DOHH2 (cell line): ENCODE results near the gene CIC.
A peak's percentile ranks its signal among the peaks of the same experiment; 100 is the strongest.

ENCODE experiments used
- H3F3A ChIP-seq: fragments of 200-600 bp; sonication (generic), shearing (Covaris generic); 2 replicates; pipeline ENCODE4 v1.6.0; 2016; ENCODE audit warnings: antibody characterized with exemption, mild to moderate bottlenecking; ENCODE audit not compliant: control insufficient read depth, insufficient read depth
- H3K27ac ChIP-seq: fragments of 200-600 bp; sonication (generic); 2 replicates; pipeline ENCODE4 v1.5.1; 2014; ENCODE audit warnings: low read depth, mild to moderate bottlenecking, low read length, moderate library complexity
- H3K27me3 ChIP-seq: fragments of 200-600 bp; sonication (generic); 2 replicates; pipeline ENCODE4 v1.6.1; 2014; ENCODE audit warnings: mild to moderate bottlenecking, low read length, mixed read lengths; ENCODE audit not compliant: control insufficient read depth
- H3K36me3 ChIP-seq: fragments of 200-600 bp; sonication (generic); 2 replicates; pipeline ENCODE4 v1.6.1; 2014; ENCODE audit warnings: mild to moderate bottlenecking, low read length, moderate library complexity, mixed read lengths; ENCODE audit not compliant: control insufficient read depth
- H3K4me1 ChIP-seq: fragments of 200-600 bp; sonication (generic); 2 replicates; pipeline ENCODE4 v1.6.1; 2014; ENCODE audit warnings: mild to moderate bottlenecking, low read length, mixed read lengths; ENCODE audit not compliant: control insufficient read depth
- H3K4me2 ChIP-seq: fragments of 200-600 bp; sonication (generic); 2 replicates; pipeline ENCODE4 v1.6.0; 2014; ENCODE audit warnings: mild to moderate bottlenecking, low read length, moderate library complexity
- H3K4me3 ChIP-seq: fragments of 200-600 bp; sonication (generic); 2 replicates; pipeline ENCODE4 v1.5.1; 2014; ENCODE audit warnings: mild to moderate bottlenecking, low read length, mixed read lengths
- H3K79me2 ChIP-seq: fragments of 200-600 bp; sonication (generic); 2 replicates; pipeline ENCODE4 v1.6.1; 2014; ENCODE audit warnings: mild to moderate bottlenecking, low read length, mixed read lengths; ENCODE audit not compliant: control insufficient read depth
- H3K9me2 ChIP-seq: fragments of 200-600 bp; sonication (generic); replicated peaks from 2 replicates; pipeline ENCODE4 v1.6.1; 2014; ENCODE audit warnings: mild to moderate bottlenecking, low read length, mixed read lengths; ENCODE audit not compliant: control insufficient read depth
- H3K9me3 ChIP-seq: fragments of 200-600 bp; sonication (generic); 2 replicates; pipeline ENCODE4 v1.6.1; 2014; ENCODE audit warnings: antibody characterized with exemption, low read length, mixed read lengths; ENCODE audit not compliant: control insufficient read depth, insufficient read depth
- H4K20me1 ChIP-seq: fragments of 200-600 bp; sonication (generic); 2 replicates; pipeline ENCODE4 v1.6.0; 2014; ENCODE audit warnings: low read depth, mild to moderate bottlenecking, antibody characterized with exemption, low read length, moderate library complexity; ENCODE audit not compliant: control insufficient read depth, insufficient read depth
- EZH2phosphoT487 ChIP-seq: fragments of 200-600 bp; sonication (generic); IDR thresholded peaks from 2 replicates; pipeline ENCODE4 v1.6.1; 2017; ENCODE audit warnings: borderline replicate concordance, mild to moderate bottlenecking, antibody characterized with exemption, low read length, moderate library complexity, mixed read lengths
- TF ChIP-seq, protein P1 (sequence below): fragments of 200-600 bp; sonication (generic); IDR thresholded peaks from one replicate; pipeline ENCODE4 v1.5.1; 2014; ENCODE audit warnings: antibody characterized with exemption, mild to moderate bottlenecking, low read depth, low read length; ENCODE audit not compliant: poor library complexity, severe bottlenecking

CIC gene

GRCh38 chr19:42277821-42278451, 8.9 kb downstream of the CIC start:
- H3K4me2 ChIP-seq: no peak overlapping the region
- no peak overlapping the region for H3K27ac ChIP-seq
- peaks cover 9% of the 10 kb centered on the region for H3K79me2 ChIP-seq
- TF ChIP-seq, protein P1, sequence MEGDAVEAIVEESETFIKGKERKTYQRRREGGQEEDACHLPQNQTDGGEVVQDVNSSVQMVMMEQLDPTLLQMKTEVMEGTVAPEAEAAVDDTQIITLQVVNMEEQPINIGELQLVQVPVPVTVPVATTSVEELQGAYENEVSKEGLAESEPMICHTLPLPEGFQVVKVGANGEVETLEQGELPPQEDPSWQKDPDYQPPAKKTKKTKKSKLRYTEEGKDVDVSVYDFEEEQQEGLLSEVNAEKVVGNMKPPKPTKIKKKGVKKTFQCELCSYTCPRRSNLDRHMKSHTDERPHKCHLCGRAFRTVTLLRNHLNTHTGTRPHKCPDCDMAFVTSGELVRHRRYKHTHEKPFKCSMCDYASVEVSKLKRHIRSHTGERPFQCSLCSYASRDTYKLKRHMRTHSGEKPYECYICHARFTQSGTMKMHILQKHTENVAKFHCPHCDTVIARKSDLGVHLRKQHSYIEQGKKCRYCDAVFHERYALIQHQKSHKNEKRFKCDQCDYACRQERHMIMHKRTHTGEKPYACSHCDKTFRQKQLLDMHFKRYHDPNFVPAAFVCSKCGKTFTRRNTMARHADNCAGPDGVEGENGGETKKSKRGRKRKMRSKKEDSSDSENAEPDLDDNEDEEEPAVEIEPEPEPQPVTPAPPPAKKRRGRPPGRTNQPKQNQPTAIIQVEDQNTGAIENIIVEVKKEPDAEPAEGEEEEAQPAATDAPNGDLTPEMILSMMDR: no peak
- no peak for TF ChIP-seq EZH2phosphoT487
- peaks cover 8% of the 10 kb centered on the region for H3F3A ChIP-seq
- H3K27me3 ChIP-seq: no peaks in the 10 kb centered on the region
- H3K4me1 ChIP-seq: peaks cover 34% of the 10 kb centered on the region
- peaks cover 6% of the 10 kb centered on the region; the same call in 1 of the 2 replicates for H3K36me3 ChIP-seq
- H3K4me3 ChIP-seq: no peak overlapping the region
- no peaks in the 10 kb centered on the region for H4K20me1 ChIP-seq
- H3K9me2 ChIP-seq: no peaks in the 10 kb centered on the region
- H3K9me3 ChIP-seq: no peaks in the 10 kb centered on the region

DNA sequence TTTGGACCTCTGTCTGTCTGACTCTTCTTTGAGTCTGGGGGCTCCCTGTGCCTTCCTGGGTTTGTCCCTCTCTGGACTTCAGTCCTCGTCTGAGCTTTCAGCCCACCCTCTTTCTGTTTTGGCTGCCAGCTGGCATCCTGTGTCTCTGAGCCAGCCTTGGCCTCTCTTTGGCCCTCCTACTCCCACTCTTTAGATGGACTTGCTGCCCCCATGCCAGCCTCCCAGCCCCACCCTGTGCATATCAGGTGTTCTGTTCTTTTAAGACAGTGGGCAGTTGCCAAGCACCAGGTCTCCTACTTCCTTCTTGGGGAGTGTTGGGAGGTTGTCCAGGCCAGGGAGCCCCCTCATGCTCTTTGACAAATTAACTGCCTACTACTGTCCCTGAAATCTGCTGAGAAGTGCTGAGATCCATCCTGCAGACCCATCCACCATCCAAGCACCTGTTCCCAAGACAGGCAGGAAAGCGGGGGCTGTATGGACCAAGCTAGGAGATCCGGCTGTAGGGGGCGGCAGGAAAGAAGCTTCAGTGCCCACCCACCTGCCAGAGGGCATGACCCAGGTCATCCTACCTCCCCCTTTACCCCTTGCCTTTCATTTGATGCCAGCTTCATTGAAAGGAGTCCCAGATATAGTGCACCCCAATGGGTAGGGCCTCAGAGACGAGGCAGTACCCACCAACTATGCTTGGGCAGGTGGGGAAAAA, 9.6 kb downstream of the CIC start:
- Histone ChIP-seq H3K4me2 (peak overlapping the region; percentile 99), H3K4me3 (peak overlapping the region; percentile 78; the same call in 1 of the 2 replicates), H3K27ac (no peak overlapping the region), H3K4me1 (peaks cover 40% of the 10 kb centered on the region), H3K9me2 (no peaks in the 10 kb centered on the region), H3K36me3 (peaks cover 6% of the 10 kb centered on the region; the same call in 1 of the 2 replicates), H3K9me3 (no peaks in the 10 kb centered on the region), H3K79me2 (peaks cover 14% of the 10 kb centered on the region), H3F3A (peaks cover 12% of the 10 kb centered on the region), H4K20me1 (no peaks in the 10 kb centered on the region), H3K27me3 (no peaks in the 10 kb centered on the region)
- TF ChIP-seq, protein P1: no peak
- no peak for TF ChIP-seq EZH2phosphoT487

DNA sequence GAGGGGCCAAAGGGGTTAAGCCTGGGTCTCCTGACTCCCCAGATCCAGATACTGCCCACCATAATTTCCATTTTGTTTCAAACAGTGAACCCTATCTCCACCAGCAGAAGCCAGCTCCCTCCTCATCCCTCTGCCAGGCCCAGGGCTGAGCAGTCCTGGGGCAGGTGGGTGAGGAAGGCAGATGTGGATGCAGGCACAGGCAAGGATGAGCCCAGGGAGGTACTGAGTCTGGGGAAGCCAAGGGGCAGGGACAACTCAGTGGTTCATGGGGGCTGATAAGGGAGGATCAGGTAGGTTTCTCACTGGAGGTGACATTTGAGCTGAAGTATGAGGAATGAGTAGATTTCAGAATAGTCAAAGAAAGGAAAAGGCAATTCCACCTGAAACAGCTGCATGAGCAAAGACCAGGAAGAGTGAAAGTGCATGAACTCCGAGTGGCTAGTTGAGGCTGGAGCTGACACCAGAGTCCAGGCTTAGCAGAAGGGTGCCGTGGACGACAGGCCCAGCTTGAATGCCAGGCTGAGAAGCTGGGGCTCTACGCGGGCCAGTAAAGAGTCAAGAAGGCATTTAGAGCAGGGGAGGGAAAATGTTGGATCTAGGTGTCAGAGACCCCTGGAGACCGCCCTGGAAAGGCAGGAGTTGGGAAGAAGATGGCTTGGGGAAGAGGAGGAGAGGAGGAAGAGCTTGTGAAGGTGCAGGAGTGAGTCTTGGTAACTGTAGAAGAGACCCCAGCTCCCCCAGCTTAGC, 10.3 kb downstream of the CIC start:
- no peaks in the 10 kb centered on the region for H4K20me1 ChIP-seq
- H3K27ac ChIP-seq: peak overlapping the region; percentile 89; the same call in 1 of the 2 replicates
- H3K9me2 ChIP-seq: no peaks in the 10 kb centered on the region
- peaks cover 4% of the 10 kb centered on the region; the same call in 1 of the 2 replicates for H3K36me3 ChIP-seq
- TF ChIP-seq EZH2phosphoT487: no peak
- TF ChIP-seq, protein P1: no peak
- H3K79me2 ChIP-seq: peaks cover 14% of the 10 kb centered on the region
- H3K4me1 ChIP-seq: peaks cover 40% of the 10 kb centered on the region
- H3K4me3 ChIP-seq: peak overlapping the region; percentile 78
- peak overlapping the region; percentile 99 for H3K4me2 ChIP-seq
- no peaks in the 10 kb centered on the region for H3K27me3 ChIP-seq
- H3F3A ChIP-seq: peaks cover 12% of the 10 kb centered on the region
- H3K9me3 ChIP-seq: no peaks in the 10 kb centered on the region
